CD14-positive monocyte (primary cell): ENCODE measurements around the gene STK38L. TPM values are rescaled to one million over a fixed set of nuclear protein-coding genes. Genes with fewer than 3 reads are reported as not detected.
A peak's percentile ranks its signal among the peaks of the same experiment; 100 is the strongest.

Source experiments
- DNase-seq, 3 donors: peaks; one replicate each; pipeline ENCODE4 v3.0.0-alpha.2; 2011 to 2022
- H2AFZ ChIP-seq: 2 replicates; pipeline ENCODE4 v1.6.0; 2012; ENCODE audit warnings: mild to moderate bottlenecking, low read depth, low read length, inconsistent platforms; ENCODE audit not compliant: insufficient read depth, poor library complexity, severe bottlenecking
- H3K27ac ChIP-seq, 2 donors: 1 replicate in 1 of 2; 2 replicates in 1 of 2; pipeline ENCODE4 v1.5.1; 2012 to 2013; ENCODE audit warnings: low read length in 2 of 2, control low read depth in 1 of 2, inconsistent platforms in 1 of 2, low read depth in 1 of 2, mild to moderate bottlenecking in 1 of 2
- H3K27me3 ChIP-seq, 2 donors: one replicate each; pipeline versions ENCODE4 v1.6.0 to v1.6.1; 2011 to 2013; ENCODE audit warnings: low read length in 2 of 2; ENCODE audit not compliant: control insufficient read depth in 2 of 2, insufficient read depth in 2 of 2
- H3K36me3 ChIP-seq, 2 donors: replicated peaks in 1 of 2; 1 replicate in 1 of 2; 2 replicates in 1 of 2; pipeline versions ENCODE4 v1.5.1 to v1.6.1; 2012 to 2013; ENCODE audit warnings: low read length in 2 of 2, control low read depth in 1 of 2, inconsistent platforms in 1 of 2, mild to moderate bottlenecking in 1 of 2; ENCODE audit not compliant: insufficient read depth in 2 of 2, control insufficient read depth in 1 of 2
- H3K4me1 ChIP-seq, 2 donors: 1 replicate in 1 of 2; 2 replicates in 1 of 2; pipeline versions ENCODE4 v1.5.1 to v1.6.1; 2012 to 2013; ENCODE audit warnings: low read length in 2 of 2, control low read depth in 1 of 2, inconsistent platforms in 1 of 2, mild to moderate bottlenecking in 1 of 2, moderate library complexity in 1 of 2; ENCODE audit not compliant: insufficient read depth in 2 of 2, control insufficient read depth in 1 of 2
- H3K4me2 ChIP-seq: replicated peaks from 2 replicates; pipeline ENCODE3; 2012; ENCODE audit warnings: low read length, moderate library complexity, mild to moderate bottlenecking; ENCODE audit not compliant: poor library complexity, severe bottlenecking; ENCODE audit errors: extremely low read depth
- H3K4me3 ChIP-seq, 3 experiments: fragments of 200-600 bp in 1 of 3; sonication (generic) in 1 of 3; replicated peaks in 1 of 3; 1 replicate in 2 of 3; 2 replicates in 1 of 3; pipeline ENCODE4 v1.5.1; 2011 to 2013; ENCODE audit warnings: low read length in 3 of 3, mild to moderate bottlenecking in 3 of 3, control low read depth in 2 of 3, low read depth in 2 of 3, inconsistent platforms in 1 of 3, moderate library complexity in 1 of 3
- H3K79me2 ChIP-seq: 2 replicates; pipeline ENCODE4 v1.6.0; 2012; ENCODE audit warnings: mild to moderate bottlenecking, control low read depth, inconsistent platforms, low read length, moderate library complexity; ENCODE audit not compliant: insufficient read depth
- H3K9ac ChIP-seq: 2 replicates; pipeline ENCODE4 v1.6.0; 2017; ENCODE audit warnings: low read length, mild to moderate bottlenecking; ENCODE audit not compliant: insufficient read depth, poor library complexity, severe bottlenecking
- H3K9me3 ChIP-seq, 2 donors: replicated peaks in 1 of 2; 1 replicate in 1 of 2; 2 replicates in 1 of 2; pipeline versions ENCODE4 v1.5.1 to v1.6.1; 2012 to 2013; ENCODE audit warnings: low read length in 2 of 2, control low read depth in 1 of 2; ENCODE audit not compliant: control insufficient read depth in 1 of 2, insufficient read depth in 1 of 2
- H4K20me1 ChIP-seq: 2 replicates; pipeline ENCODE4 v1.6.0; 2012; ENCODE audit warnings: mild to moderate bottlenecking, low read length, control low read depth, moderate library complexity; ENCODE audit not compliant: insufficient read depth
- H3K27ac Mint-ChIP-seq, 7 donors: one replicate each; pipeline ENCODE4 v1.8.0; 2020; ENCODE audit warnings: mild to moderate bottlenecking in 7 of 7, mixed read lengths in 7 of 7, moderate library complexity in 6 of 7, inconsistent platforms in 2 of 7
- H3K27me3 Mint-ChIP-seq, 3 donors: one replicate each; pipeline ENCODE4 v1.8.0; 2021 to 2022; ENCODE audit warnings: low read depth in 3 of 3, mild to moderate bottlenecking in 3 of 3, mixed read lengths in 3 of 3, moderate library complexity in 3 of 3, inconsistent platforms in 1 of 3
- H3K36me3 Mint-ChIP-seq, 2 donors: one replicate each; pipeline ENCODE4 v1.8.0; 2020; ENCODE audit warnings: mixed read lengths in 2 of 2, inconsistent platforms in 1 of 2, mild to moderate bottlenecking in 1 of 2
- H3K4me1 Mint-ChIP-seq: one replicate; pipeline ENCODE4 v1.8.0; 2020; ENCODE audit warnings: mild to moderate bottlenecking, mixed read lengths
- H3K4me3 Mint-ChIP-seq, 2 donors: one replicate each; pipeline ENCODE4 v1.8.0; 2020; ENCODE audit warnings: mild to moderate bottlenecking in 2 of 2, mixed read lengths in 2 of 2, moderate library complexity in 1 of 2
- H3K9me3 Mint-ChIP-seq, 7 donors: one replicate each; pipeline ENCODE4 v1.8.0; 2020 to 2022; ENCODE audit warnings: mixed read lengths in 7 of 7, mild to moderate bottlenecking in 6 of 7, moderate library complexity in 6 of 7, inconsistent platforms in 2 of 7
- CTCF ChIP-seq: fragments of 200-600 bp; IDR thresholded peaks from one replicate; pipeline ENCODE4 v1.8.0; 2022; ENCODE audit warnings: antibody characterized with exemption, mild to moderate bottlenecking
- WGBS: methylation state at CpG from one replicate; pipeline ENCODE4 v1.1.5; 2013; ENCODE audit warnings: missing lambda C conversion rate; ENCODE audit not compliant: insufficient coverage; 5-methylcytosine and 5-hydroxymethylcytosine counted together
- intact Hi-C, 2 donors: fragments of 100-400 bp; cut with micrococcal nuclease; formaldehyde crosslinking; loops; one replicate each; pipeline versions ENCODE4 v1.15.0 to v1.15.1; 2023
- polyA plus RNA-seq, 3 donors: library from polyadenylated mRNA; depleted of rRNA in 1 of 3; unstranded in 2 of 3; stranded (reverse) in 1 of 3; fragments of 300-500 nt in 2 of 3; fragments of >200 nt in 1 of 3; fragmentation: Illumina TruSeq in 2 of 3; gene quantifications; 1 replicate in 2 of 3; 2 replicates in 1 of 3; pipeline ENCODE4 v1.2.3, GENCODE V29; 2012 to 2021

The STK38L gene
- polyA plus RNA-seq, 3 donors, result 20.0 to 29.5 (median 20.5) TPM

- Mint-ChIP-seq H3K27me3 (peaks cover 11 to 31% (median 16%) of the 10 kb centered on the region in 3 donors), H3K27ac (peak overlapping the region in 6 of 7 donors; percentile 32 to 81 (median 61)), H3K36me3 (peaks cover 14 to 25% of the 10 kb centered on the region in 2 donors), H3K4me1 (peaks cover 26% of the 10 kb centered on the region), H3K4me3 (peak overlapping the region in 1 of 2 donors; percentile 42), H3K9me3 (peaks cover 0 to 2% (median 0%) of the 10 kb centered on the region in 7 donors)
- Histone ChIP-seq H3K9ac (no peak overlapping the region), H3K4me3 (no peak overlapping the region), H2AFZ (no peak overlapping the region), H3K9me3 (no peaks in the 10 kb centered on the region), H3K36me3 (peaks cover 12 to 17% of the 10 kb centered on the region in 2 donors), H3K4me1 (peaks cover 25 to 34% of the 10 kb centered on the region in 2 donors), H3K79me2 (no peaks in the 10 kb centered on the region), H3K4me2 (peak overlapping the region; percentile 87), H3K27ac (peak overlapping the region in 1 of 2 donors; percentile 38), H4K20me1 (no peaks in the 10 kb centered on the region), H3K27me3 (peaks cover 12 to 16% of the 10 kb centered on the region in 2 donors)
- no CpG with 5 or more reads among the region's 1 CpG for WGBS
- DNase-seq, result no peak
- intact Hi-C loops, result no loop called here
- TF ChIP-seq CTCF, result no peak
Observed at GRCh38 chr12:27330846-27331245, 86.8 kb downstream of the STK38L start.

GRCh38 chr12:27331291-27331926 is 87.3 kb downstream of the STK38L start:
- Histone ChIP-seq H3K4me1 (peaks cover 25 to 34% of the 10 kb centered on the region in 2 donors), H3K4me3 (peak overlapping the region in 1 of 3 experiments; percentile 83), H3K9me3 (no peaks in the 10 kb centered on the region), H3K9ac (no peak overlapping the region), H3K27ac (peak overlapping the region in 1 of 2 donors; percentile 38), H3K36me3 (peaks cover 6 to 11% of the 10 kb centered on the region in 2 donors), H3K4me2 (peak overlapping the region; percentile 87), H4K20me1 (no peaks in the 10 kb centered on the region), H2AFZ (no peak overlapping the region), H3K27me3 (peaks cover 12 to 16% of the 10 kb centered on the region in 2 donors), H3K79me2 (no peaks in the 10 kb centered on the region)
- DNase-seq, result peak; percentile 79 to 96 (median 84)
- no CpG with 5 or more reads among the region's 7 CpGs for WGBS
- no peak for TF ChIP-seq CTCF
- intact Hi-C loops, result no loop called here
- Mint-ChIP-seq H3K27ac (peak overlapping the region; percentile 55 to 81 (median 73)), H3K4me3 (peak overlapping the region; percentile 74 to 83), H3K9me3 (peaks cover 0 to 2% (median 0%) of the 10 kb centered on the region in 7 donors), H3K36me3 (peaks cover 11 to 19% of the 10 kb centered on the region in 2 donors), H3K27me3 (peaks cover 11 to 31% (median 16%) of the 10 kb centered on the region in 3 donors), H3K4me1 (peaks cover 26% of the 10 kb centered on the region)
